ENCODE measurements around the gene HSPA14.

DNA sequence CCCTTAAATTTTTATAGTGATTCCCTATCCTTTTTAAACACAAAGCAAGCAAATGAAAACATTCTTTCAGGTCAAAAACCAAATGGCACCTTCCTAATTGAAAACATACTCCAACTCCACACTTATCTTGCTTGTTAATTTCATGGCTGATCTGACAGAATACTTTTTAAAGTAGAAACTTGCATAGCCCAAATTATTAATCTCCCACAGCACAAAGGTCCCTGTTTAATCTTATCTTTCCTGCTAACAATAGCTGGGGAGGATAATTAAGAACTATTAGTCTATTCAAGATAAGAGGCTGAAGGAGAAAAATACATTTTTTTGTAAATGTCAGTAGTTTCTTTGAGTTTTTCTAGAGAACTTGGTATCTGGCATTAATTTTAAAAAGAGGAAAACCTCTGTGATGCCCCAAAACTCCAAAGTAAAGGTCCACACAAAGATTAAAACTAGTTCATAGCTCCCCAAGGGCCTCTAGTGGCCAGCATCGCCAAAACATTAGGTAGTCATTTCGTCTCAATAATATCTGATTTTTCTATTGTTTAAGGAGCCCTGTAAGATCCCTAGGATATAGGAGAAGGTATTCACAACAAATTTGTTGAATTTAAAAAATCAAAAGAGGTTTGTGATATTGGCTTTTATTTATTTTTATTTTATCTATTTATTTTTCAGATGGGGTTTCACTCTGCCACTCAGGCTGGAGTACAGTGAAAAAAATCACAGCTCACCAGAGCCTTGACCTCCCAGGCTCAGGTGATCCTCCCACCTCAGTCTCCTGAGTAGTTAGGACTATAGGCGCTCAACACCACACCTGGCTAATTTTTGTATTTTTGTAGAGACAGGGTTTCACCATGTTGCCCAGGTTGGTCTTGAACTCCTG is 15.0 kb upstream of the HSPA14 start:
- peak; percentile 90 for TF ChIP-seq RAD21 (IDR thresholded peaks at IDR 0.05; ENCODE audit: low read length)
- TF ChIP-seq, protein P1, sequence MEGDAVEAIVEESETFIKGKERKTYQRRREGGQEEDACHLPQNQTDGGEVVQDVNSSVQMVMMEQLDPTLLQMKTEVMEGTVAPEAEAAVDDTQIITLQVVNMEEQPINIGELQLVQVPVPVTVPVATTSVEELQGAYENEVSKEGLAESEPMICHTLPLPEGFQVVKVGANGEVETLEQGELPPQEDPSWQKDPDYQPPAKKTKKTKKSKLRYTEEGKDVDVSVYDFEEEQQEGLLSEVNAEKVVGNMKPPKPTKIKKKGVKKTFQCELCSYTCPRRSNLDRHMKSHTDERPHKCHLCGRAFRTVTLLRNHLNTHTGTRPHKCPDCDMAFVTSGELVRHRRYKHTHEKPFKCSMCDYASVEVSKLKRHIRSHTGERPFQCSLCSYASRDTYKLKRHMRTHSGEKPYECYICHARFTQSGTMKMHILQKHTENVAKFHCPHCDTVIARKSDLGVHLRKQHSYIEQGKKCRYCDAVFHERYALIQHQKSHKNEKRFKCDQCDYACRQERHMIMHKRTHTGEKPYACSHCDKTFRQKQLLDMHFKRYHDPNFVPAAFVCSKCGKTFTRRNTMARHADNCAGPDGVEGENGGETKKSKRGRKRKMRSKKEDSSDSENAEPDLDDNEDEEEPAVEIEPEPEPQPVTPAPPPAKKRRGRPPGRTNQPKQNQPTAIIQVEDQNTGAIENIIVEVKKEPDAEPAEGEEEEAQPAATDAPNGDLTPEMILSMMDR (conservative IDR thresholded peaks at IDR 0.05; ENCODE audit: low read depth, low read length): peak; percentile 86
- no peak for TF ChIP-seq POLR2A (IDR thresholded peaks at IDR 0.05; ENCODE audit: low read depth, low read length)
- TF ChIP-seq RFX5 (IDR thresholded peaks at IDR 0.05; ENCODE audit: low read depth, low read length): no peak
- no peak for TF ChIP-seq BHLHE40 (IDR thresholded peaks at IDR 0.05; ENCODE audit: low read depth, low read length)
- TF ChIP-seq CHD1 (IDR thresholded peaks at IDR 0.05; ENCODE audit: low read depth, low read length): no peak; the same call in 1 of the 2 replicates
- TF ChIP-seq CEBPB (IDR thresholded peaks at IDR 0.05; ENCODE audit: low read depth, low read length): no peak
- TF ChIP-seq, protein P2, sequence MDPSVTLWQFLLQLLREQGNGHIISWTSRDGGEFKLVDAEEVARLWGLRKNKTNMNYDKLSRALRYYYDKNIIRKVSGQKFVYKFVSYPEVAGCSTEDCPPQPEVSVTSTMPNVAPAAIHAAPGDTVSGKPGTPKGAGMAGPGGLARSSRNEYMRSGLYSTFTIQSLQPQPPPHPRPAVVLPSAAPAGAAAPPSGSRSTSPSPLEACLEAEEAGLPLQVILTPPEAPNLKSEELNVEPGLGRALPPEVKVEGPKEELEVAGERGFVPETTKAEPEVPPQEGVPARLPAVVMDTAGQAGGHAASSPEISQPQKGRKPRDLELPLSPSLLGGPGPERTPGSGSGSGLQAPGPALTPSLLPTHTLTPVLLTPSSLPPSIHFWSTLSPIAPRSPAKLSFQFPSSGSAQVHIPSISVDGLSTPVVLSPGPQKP (IDR thresholded peaks at IDR 0.05; ENCODE audit: borderline replicate concordance, low read depth, low read length): no peak
- no peak for TF ChIP-seq MXI1 (IDR thresholded peaks at IDR 0.05; ENCODE audit: borderline replicate concordance, low read depth, low read length)
